Upper lobe of right lung (tissue), 1 donor: Measurements from ENCODE around the gene CRYBA1. TPM values are rescaled to one million over a fixed set of nuclear protein-coding genes. Genes with fewer than 3 reads are reported as not detected.

Experiments
- ATAC-seq: fragments of 200-7000 bp; cut with Tn5 transposase; one replicate; pipeline ENCODE4 v1.9.1; 2020; ENCODE audit warnings: mild to moderate bottlenecking, moderate library complexity
- DNase-seq: peaks from one replicate; pipeline ENCODE4 v3.0.0-alpha.2; 2020
- H3K27ac ChIP-seq: fragments of 200-600 bp; one replicate; pipeline ENCODE4 v1.8.0; 2022
- H3K27me3 ChIP-seq: fragments of 200-600 bp; one replicate; pipeline ENCODE4 v1.8.0; 2022; ENCODE audit warnings: mild to moderate bottlenecking
- H3K36me3 ChIP-seq: fragments of 200-600 bp; one replicate; pipeline ENCODE4 v1.8.0; 2022
- H3K4me1 ChIP-seq: fragments of 200-600 bp; one replicate; pipeline ENCODE4 v1.8.0; 2022
- H3K4me3 ChIP-seq: fragments of 200-600 bp; one replicate; pipeline ENCODE4 v1.8.0; 2022; ENCODE audit warnings: mild to moderate bottlenecking
- H3K9me3 ChIP-seq: fragments of 200-600 bp; one replicate; pipeline ENCODE4 v1.8.0; 2022
- intact Hi-C: fragments of 100-400 bp; cut with DNase I; formaldehyde crosslinking; loops from one replicate; pipeline ENCODE4 v1.11.0; 2022
- total RNA-seq: library from RNA; stranded (reverse); fragmentation: NEBNext Ultra II Directional; extraction: Animal tissue kit (Norgen Biotek cat#: 25700); gene quantifications from one replicate; pipeline ENCODE4 v1.2.1, GENCODE V29; 2021
- TF ChIP-seq, protein P1 (sequence below): fragments of 200-600 bp; IDR thresholded peaks from one replicate; pipeline ENCODE4 v1.8.0; 2022; ENCODE audit warnings: antibody characterized with exemption
- donor health status: DM: no; HTN: yes; CAD: no; lungs with severe emphysema.

CRYBA1 gene
- total RNA-seq, 1 donor from 2014 or later = not detected

- H3K4me3 ChIP-seq = no peak overlapping the region
- DNase-seq (no peak), ATAC-seq (no peak)
- intact Hi-C loops = no loop called here
- H3K36me3 ChIP-seq = no peaks in the 10 kb centered on the region
- H3K27ac ChIP-seq = no peak overlapping the region
- H3K4me1 ChIP-seq = peaks cover 15% of the 10 kb centered on the region
- H3K9me3 ChIP-seq = no peaks in the 10 kb centered on the region
- TF ChIP-seq, protein P1, sequence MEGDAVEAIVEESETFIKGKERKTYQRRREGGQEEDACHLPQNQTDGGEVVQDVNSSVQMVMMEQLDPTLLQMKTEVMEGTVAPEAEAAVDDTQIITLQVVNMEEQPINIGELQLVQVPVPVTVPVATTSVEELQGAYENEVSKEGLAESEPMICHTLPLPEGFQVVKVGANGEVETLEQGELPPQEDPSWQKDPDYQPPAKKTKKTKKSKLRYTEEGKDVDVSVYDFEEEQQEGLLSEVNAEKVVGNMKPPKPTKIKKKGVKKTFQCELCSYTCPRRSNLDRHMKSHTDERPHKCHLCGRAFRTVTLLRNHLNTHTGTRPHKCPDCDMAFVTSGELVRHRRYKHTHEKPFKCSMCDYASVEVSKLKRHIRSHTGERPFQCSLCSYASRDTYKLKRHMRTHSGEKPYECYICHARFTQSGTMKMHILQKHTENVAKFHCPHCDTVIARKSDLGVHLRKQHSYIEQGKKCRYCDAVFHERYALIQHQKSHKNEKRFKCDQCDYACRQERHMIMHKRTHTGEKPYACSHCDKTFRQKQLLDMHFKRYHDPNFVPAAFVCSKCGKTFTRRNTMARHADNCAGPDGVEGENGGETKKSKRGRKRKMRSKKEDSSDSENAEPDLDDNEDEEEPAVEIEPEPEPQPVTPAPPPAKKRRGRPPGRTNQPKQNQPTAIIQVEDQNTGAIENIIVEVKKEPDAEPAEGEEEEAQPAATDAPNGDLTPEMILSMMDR = no peak
- no peaks in the 10 kb centered on the region for H3K27me3 ChIP-seq
Observed at GRCh38 chr17:29295420-29295819, 48.8 kb downstream of the CRYBA1 start.

DNA sequence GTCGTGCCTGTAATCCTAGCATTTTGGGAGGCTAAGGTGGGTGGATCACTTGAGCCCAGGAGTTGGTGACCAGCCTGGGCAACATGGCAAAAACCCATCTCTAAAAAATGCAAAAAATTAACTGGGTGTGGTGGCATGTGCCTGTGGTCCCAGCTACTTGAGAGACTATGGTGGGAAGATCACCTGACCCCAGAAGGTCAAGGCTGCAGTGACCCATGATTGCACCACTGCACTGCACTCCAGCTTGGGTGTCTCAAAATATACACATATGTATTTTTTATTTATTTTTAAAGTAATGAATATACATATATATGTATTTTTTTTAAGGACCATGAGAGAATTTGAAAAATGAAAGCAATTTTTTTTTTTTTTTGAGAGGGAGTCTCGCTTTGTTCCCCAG, 52.4 kb downstream of the CRYBA1 start:
- Histone ChIP-seq H3K4me3 (no peak overlapping the region), H3K27me3 (no peaks in the 10 kb centered on the region), H3K4me1 (no peaks in the 10 kb centered on the region), H3K9me3 (no peaks in the 10 kb centered on the region), H3K27ac (no peak overlapping the region), H3K36me3 (no peaks in the 10 kb centered on the region)
- TF ChIP-seq, protein P1 = no peak
- no peak for ATAC-seq
- no peak for DNase-seq
- intact Hi-C loops = no loop called here

GRCh38 chr17:29303386-29303785, 56.7 kb downstream of the CRYBA1 start:
- ATAC-seq (no peak), DNase-seq (no peak)
- intact Hi-C loops = no loop called here
- no peak overlapping the region for H3K27ac ChIP-seq
- H3K36me3 ChIP-seq = no peaks in the 10 kb centered on the region
- H3K4me3 ChIP-seq = no peak overlapping the region
- TF ChIP-seq, protein P1 = no peak
- H3K27me3 ChIP-seq = no peaks in the 10 kb centered on the region
- H3K4me1 ChIP-seq = no peaks in the 10 kb centered on the region
- no peaks in the 10 kb centered on the region for H3K9me3 ChIP-seq

Other genes with a start within 250 kb of the CRYBA1 start
- not detected for gene SEZ6, start 240.8 kb upstream of the CRYBA1 start, total RNA-seq
- gene PIPOX, start 203.7 kb upstream of the CRYBA1 start, total RNA-seq = 0.87 TPM
- gene MYO18A, start 66.5 kb upstream of the CRYBA1 start, total RNA-seq = 51.0 TPM
- gene NUFIP2, start 47.3 kb downstream of the CRYBA1 start, total RNA-seq = 51.5 TPM
- 60.2 TPM for gene TAOK1, start 143.5 kb downstream of the CRYBA1 start, total RNA-seq